Measurements from ENCODE around the gene AOC2. TPM values are rescaled to one million over a fixed set of nuclear protein-coding genes. Genes with fewer than 3 reads are reported as not detected.
A peak's percentile ranks its signal among the peaks of the same experiment; 100 is the strongest.

The AOC2 gene
- total RNA-seq, 1 experiment from 2014 or later, result 7.1 TPM

DNA sequence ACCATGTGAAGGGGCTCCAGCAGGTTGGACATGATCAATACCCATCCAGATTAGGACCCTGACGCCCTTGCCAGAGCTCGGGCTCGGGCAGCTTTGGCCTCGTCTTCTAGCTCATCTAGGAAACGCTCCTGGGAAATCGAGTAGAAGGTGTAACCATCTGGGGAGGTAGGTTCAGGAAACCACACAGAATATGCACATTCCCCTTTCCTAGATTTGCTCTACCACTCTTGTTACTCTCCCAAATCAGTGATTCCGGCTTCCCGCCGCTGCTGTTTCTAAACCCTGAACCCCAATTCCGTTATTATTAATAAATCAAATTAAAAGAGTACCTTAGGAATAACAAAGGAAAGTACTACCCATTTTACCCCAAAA lies 46.4 kb upstream of the AOC2 start:
- H2BK120ac ChIP-seq (ENCODE audit: low read depth, low read length, poor library complexity, severe bottlenecking), result no peak overlapping the region
- H3K23me2 ChIP-seq (ENCODE audit: insufficient read length, low read depth, low read length, poor library complexity, severe bottlenecking), result no peaks in the 10 kb centered on the region
- H3K56ac ChIP-seq (ENCODE audit: insufficient read length, low read depth, low read length), result no peak overlapping the region
- no peaks in the 10 kb centered on the region for H4K20me1 ChIP-seq (ENCODE audit: control insufficient read depth, insufficient read depth, insufficient read length)
- no peak overlapping the region for H2AK5ac ChIP-seq (ENCODE audit: insufficient read length, low read length)
- H3K9me3 ChIP-seq (ENCODE audit: control insufficient read depth, low read depth, low read length), result no peaks in the 10 kb centered on the region
- H4K5ac ChIP-seq (ENCODE audit: insufficient read length, low read depth, low read length), result no peak overlapping the region
- H2AFZ ChIP-seq (ENCODE audit: low read length), result no peak overlapping the region
- Mint-ChIP-seq H3K4me1 (peaks cover 6 to 7% of the 10 kb centered on the region in 2 experiments), H3K27ac (peak overlapping the region in 2 of 3 experiments; percentile 52 to 83; a peak in 3 of 7 replicates), H3K4me3 (peak overlapping the region; percentile 92), H3K9me3 (peaks cover 5 to 8% of the 10 kb centered on the region in 2 experiments), H3K36me3 (ENCODE audit: insufficient read depth in 1 of 3, low read depth in 3 of 3) (peaks cover 5 to 24% (median 20%) of the 10 kb centered on the region in 3 experiments; a peak in 6 of 7 replicates), H3K27me3 (ENCODE audit: low read depth) (peaks cover 30% of the 10 kb centered on the region)
- no CpG with 5 or more reads among the region's 10 CpGs for WGBS (ENCODE audit: extremely low coverage, insufficient read length, low lambda C conversion rate)
- H3K27me3 ChIP-seq (ENCODE audit: insufficient read depth, low read length), result no peaks in the 10 kb centered on the region
- H2BK12ac ChIP-seq (ENCODE audit: insufficient read length, low read depth, low read length), result no peak overlapping the region
- peak overlapping the region; percentile 70 for H3K4me2 ChIP-seq (ENCODE audit: insufficient read depth, insufficient read length, low read length)
- no peaks in the 10 kb centered on the region; the same call in 1 of the 2 replicates for H3K4me1 ChIP-seq (ENCODE audit: insufficient read depth, low read length)
- no peak overlapping the region for H2BK5ac ChIP-seq (ENCODE audit: insufficient read length, low read length)
- no peak overlapping the region for H2BK15ac ChIP-seq (ENCODE audit: low read depth, low read length)
- H3K79me2 ChIP-seq (ENCODE audit: insufficient read depth, low read length), result no peaks in the 10 kb centered on the region
- H3K18ac ChIP-seq (ENCODE audit: insufficient read length, low read depth, low read length), result no peak overlapping the region
- no peak overlapping the region for H4K91ac ChIP-seq (ENCODE audit: insufficient read length, low read depth, low read length)
- TF ChIP-seq, protein P1, sequence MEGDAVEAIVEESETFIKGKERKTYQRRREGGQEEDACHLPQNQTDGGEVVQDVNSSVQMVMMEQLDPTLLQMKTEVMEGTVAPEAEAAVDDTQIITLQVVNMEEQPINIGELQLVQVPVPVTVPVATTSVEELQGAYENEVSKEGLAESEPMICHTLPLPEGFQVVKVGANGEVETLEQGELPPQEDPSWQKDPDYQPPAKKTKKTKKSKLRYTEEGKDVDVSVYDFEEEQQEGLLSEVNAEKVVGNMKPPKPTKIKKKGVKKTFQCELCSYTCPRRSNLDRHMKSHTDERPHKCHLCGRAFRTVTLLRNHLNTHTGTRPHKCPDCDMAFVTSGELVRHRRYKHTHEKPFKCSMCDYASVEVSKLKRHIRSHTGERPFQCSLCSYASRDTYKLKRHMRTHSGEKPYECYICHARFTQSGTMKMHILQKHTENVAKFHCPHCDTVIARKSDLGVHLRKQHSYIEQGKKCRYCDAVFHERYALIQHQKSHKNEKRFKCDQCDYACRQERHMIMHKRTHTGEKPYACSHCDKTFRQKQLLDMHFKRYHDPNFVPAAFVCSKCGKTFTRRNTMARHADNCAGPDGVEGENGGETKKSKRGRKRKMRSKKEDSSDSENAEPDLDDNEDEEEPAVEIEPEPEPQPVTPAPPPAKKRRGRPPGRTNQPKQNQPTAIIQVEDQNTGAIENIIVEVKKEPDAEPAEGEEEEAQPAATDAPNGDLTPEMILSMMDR (conservative IDR thresholded peaks at IDR 0.05), result no peak
- no peak overlapping the region for H4K8ac ChIP-seq (replicated peaks; ENCODE audit: insufficient read length, low read depth, low read length)
- H3K27ac ChIP-seq (ENCODE audit: insufficient read length, low read depth, low read length), result no peak overlapping the region
- H3T11ph ChIP-seq (ENCODE audit: low read length), result no peak overlapping the region
- no peak overlapping the region for H3K14ac ChIP-seq (ENCODE audit: insufficient read depth, low read length)
- H3K9ac ChIP-seq (ENCODE audit: extremely low read depth, insufficient read length, low read length), result peak overlapping the region; percentile 86
- H2BK20ac ChIP-seq (ENCODE audit: low read depth, low read length, poor library complexity, severe bottlenecking), result no peak overlapping the region
- H3K23ac ChIP-seq (ENCODE audit: insufficient read length, low read depth, low read length), result no peak overlapping the region
- no peaks in the 10 kb centered on the region for H3K79me1 ChIP-seq (ENCODE audit: insufficient read depth, low read depth, low read length, poor library complexity, severe bottlenecking)
- H3K4ac ChIP-seq (ENCODE audit: low read depth, low read length), result no peak overlapping the region
- DNase-seq, result no peak

Measured in H9 (cell line).